ENCODE data around the gene POLD3.
"Not testable (repeated sequence)": the region's sequence is repeated elsewhere in the genome, so short reads cannot be mapped to it uniquely, and the experiment has no call there.

The POLD3 gene

DNA sequence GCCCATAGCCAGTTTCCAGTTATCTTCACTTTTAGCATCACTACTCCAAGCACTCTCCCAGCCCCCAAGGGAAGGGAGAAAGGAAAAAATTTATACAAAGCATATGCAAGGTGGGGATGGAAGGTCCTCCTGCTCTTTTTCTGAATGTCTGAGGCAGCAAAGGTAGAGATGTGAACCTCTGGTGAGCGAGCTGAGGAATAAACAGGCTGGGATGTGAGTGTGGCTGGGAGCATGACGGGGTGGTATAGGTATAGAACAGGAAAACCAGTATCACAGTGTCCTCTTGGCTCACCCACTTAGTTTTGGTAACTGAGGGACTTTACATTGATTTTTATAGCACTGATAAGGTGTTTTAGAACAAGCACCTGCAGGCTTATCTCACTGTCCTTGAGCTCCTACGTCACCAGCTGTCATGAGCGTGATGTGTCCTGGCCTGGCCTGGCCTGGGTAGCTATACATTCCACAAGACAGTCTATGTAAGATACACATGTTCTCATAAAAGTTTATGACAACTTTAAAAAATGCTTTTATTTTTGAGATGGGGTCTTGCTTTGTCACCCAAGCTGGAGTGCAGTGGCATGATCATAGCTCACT lies 10.3 kb upstream of the POLD3 start:
- no peak for DNase-seq (ENCODE audit: low spot score)

DNA sequence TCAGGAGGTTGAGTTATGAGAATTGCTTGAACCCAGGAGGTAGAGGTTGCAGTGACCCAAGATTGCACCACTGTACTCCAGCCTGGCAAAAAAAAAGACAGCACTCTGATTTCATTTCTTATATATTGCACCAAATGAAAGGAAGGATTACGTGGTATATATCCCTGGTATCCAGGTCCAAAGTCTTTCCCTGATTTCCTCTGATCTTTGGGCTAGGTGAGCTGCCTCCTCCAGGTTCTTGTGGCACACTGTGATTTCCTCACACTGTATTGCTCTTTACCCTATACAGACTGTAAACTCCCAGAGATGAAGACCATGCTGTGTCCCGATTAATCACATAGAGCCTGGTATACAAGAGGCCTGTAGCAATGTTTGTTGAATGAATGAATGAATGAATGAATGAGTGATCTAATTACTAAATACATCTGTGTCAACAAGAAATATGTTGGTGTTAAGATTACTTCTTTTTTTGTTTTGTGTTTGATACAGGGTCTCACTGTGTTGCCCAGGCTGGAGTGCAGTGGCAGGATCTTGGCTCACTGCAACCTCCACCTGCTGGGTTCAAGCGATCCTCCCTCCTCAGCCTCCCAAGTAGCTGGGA lies 9.3 kb upstream of the POLD3 start:
- DNase-seq (ENCODE audit: low spot score), result no peak

DNA sequence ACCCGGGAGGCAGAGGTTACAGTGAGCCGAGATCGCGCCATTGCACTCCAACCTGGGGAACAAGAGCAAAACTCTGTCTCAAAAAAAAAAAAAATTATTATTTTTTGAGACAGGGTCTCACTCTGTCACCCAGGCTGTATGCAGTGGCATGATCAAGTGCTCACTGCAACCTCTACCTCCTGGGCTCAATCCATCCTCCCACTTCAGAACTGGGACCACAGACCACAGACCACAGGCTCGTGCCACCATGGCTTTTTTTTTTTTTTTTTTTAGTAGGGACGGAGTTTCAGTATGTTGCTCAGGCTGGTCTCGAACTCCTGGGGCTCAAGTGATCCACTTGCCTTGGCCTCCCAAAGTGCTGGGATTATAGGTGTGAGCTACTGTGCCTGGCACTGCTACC lies 1.9 kb upstream of the POLD3 start:
- not testable (repeated sequence) for DNase-seq (ENCODE audit: low spot score)

DNA sequence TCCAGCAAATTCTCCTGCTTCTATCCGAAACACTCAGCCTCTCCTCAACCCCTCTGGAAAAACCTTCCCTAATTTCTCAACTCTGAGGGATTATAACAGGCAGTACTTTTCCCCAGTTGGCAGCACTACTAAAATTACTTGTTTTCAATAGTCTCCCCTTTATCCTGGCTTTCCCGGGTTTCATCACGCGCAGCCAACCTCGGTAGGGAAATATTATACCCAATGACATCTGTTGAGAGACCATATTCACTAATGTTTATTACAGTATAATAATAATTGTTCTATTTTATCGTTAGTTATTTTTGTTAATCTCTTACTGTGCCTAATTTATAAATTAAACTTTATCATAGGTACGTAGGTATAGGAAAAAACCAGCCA lies 330 bp upstream of the POLD3 start:
- DNase-seq (ENCODE audit: low spot score), result no peak

- no peak for DNase-seq (ENCODE audit: low spot score)
These were observed 1.1 kb downstream of the POLD3 start for GRCh38 chr11:74593463-74593862.

- DNase-seq (ENCODE audit: low spot score), result no peak
These were observed 10.5 kb downstream of the POLD3 start for GRCh38 chr11:74602637-74603556.

DNA sequence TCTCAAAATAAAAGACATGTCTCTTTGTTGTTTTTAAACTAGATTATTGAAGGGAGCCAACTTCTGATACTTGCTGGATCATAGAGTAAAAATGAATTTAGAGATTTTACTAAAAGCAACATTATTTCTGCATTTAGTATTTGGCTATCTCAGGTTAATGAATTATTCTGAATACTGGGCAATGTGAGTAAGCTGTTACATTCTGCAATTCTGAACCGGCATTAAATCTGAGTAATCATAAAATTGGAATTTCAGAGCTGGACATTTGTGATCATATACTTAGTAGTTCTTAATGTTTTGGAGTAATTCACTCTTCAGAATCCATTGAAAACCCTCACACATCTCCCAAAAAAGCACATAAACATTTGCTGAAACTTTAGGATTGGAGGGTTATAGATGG lies 11.5 kb downstream of the POLD3 start:
- DNase-seq (ENCODE audit: low spot score), result no peak

DNA sequence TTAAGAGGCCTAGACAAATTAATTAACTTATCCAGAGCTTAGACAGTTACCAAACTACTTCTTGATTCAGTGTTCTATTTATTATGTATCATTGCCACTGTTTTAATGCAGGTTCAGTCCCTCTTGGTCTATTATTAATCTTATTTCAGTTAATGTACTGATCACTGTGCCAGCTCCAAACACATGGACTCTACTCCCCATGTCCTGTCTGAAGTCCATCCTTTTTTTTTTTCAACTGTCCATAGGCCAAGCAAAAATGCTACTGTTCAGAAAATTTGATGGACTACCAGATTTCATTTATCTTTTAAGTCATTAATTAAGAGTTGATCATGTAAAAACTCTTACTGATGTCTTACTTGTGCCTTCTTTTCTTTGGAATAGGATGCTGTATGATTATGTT lies 11.9 kb downstream of the POLD3 start:
- no peak for DNase-seq (ENCODE audit: low spot score)

DNA sequence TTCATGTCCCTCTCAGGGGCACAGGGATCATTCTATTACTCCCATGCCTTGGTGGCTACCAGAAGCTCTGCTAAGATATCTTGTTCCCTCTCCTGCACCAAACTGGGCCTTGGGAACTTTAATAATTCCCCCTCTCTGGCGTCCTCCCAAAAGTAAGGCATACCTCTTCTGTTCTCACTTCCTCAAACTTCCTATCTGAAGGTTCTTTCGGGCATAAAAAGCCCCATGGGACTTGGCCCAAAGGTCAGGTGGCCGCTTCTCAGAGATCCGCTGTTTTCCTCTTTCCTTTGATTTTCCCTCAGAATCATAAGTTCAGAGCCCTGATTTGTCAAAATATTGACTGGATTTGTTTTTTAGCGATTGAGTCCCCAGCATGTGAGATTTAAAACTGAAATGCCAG lies 13.0 kb downstream of the POLD3 start:
- DNase-seq (ENCODE audit: low spot score), result no peak

- DNase-seq (ENCODE audit: low spot score), result no peak
These were observed 16.0 kb downstream of the POLD3 start for GRCh38 chr11:74608431-74608830.

DNA sequence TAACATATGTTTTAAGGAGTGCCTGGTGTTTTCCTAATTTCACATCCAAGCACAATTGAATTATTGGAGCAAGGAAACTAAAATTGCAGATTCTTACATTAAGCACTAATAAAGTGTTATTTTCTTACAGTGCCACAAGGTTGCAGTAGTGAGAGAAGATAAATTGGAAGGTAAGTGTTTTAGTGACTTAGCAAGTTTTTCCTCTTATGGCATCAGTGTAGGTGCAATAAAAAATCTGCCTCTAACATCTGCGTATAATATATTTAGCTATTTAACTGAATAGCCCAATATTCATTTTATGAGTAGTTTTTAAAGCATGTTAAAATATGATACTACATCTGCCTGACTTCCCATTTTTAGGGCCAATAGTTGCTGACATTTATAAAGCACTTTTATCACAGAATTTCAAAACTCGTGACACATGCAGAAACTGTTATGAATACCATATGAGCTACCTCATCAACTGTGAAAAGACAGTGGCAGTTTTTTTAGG lies 19.0 kb downstream of the POLD3 start:
- no peak for DNase-seq (ENCODE audit: low spot score)

DNA sequence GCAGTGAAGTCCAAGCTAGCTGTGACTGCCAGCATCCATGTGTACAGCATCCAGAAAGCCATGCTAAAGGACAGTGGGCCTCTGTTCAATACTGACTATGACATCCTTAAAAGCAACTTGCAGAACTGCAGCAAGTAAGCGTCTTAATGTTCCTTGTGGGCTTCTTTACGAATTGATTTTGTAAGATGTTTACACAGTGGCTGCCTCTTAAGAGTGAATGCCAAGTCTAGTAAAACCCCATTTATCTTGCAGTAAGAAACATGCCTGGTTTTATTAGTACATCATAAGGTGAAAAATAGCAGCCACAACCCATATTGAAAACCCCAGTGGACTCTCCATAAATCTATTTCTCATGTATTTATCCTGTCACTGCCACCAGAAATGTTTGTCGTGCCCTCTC lies 20.5 kb downstream of the POLD3 start:
- DNase-seq (ENCODE audit: low spot score), result no peak

GRCh38 chr11:74615311-74615710 lies 22.9 kb downstream of the POLD3 start:
- no peak for DNase-seq (ENCODE audit: low spot score)

- DNase-seq (ENCODE audit: low spot score), result no peak
These were observed 23.6 kb downstream of the POLD3 start for GRCh38 chr11:74615988-74616387.

GRCh38 chr11:74620531-74620930 lies 28.1 kb downstream of the POLD3 start:
- DNase-seq (ENCODE audit: low spot score), result no peak

- no peak for DNase-seq (ENCODE audit: low spot score)
These were observed 33.7 kb downstream of the POLD3 start for GRCh38 chr11:74626130-74626529.

- DNase-seq (ENCODE audit: low spot score), result no peak
These were observed 34.2 kb downstream of the POLD3 start for GRCh38 chr11:74626604-74627003.

DNA sequence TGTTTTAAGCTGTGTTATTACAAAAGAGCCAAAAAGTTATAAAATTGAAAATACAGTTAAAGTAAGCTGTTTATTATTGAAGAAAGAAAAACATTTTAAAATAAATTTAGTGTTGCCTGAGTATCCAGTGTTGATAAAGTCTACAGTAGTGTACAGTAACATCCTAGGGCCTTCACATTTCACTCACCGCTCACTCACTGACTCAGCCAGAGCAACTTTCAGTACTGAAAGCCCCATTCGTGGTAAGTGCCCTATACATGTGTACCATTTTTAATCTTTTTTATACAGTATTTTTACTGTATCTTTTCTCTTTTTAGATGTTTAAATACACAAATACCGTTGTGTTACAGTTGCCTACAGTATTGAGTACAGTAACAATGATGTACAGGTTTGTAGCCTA lies 35.0 kb downstream of the POLD3 start:
- DNase-seq (ENCODE audit: low spot score), result no peak

DNA sequence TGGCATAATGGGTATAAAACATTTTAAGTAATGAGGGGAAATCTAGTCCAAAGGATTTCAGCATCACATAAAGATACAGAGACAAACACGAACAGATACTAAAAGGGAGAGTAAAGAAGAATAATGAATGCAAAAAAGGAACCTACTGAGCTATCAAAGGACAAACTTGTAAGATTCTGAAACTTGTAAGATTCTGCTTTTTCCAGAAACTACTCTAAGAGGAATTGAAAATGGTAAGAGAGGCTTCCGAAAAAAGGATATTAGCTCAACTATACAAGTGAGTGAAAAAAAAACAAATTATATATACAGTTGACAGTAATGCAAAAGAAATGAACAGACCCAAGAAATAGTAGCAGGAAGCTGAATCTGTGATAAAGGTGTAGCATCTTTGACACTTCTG lies 37.7 kb downstream of the POLD3 start:
- no peak for DNase-seq (ENCODE audit: low spot score)

- no peak for DNase-seq (ENCODE audit: low spot score)
These were observed 41.3 kb downstream of the POLD3 start for GRCh38 chr11:74633406-74634393.

- DNase-seq (ENCODE audit: low spot score), result peak; percentile 65
These were observed 42.2 kb downstream of the POLD3 start for GRCh38 chr11:74634537-74634936.

- DNase-seq (ENCODE audit: low spot score), result no peak
These were observed 44.3 kb downstream of the POLD3 start for GRCh38 chr11:74636630-74637184.
